Liver (tissue), 3 donors: ENCODE results near the gene TTC24.

Source experiments
- ATF3 ChIP-seq: IDR thresholded peaks from 2 replicates; pipeline ENCODE4 v1.6.1; 2016; ENCODE audit warnings: antibody characterized with exemption
- CTCF ChIP-seq: fragments of 150-350 bp; IDR thresholded peaks from 2 replicates; pipeline ENCODE4 v1.5.1; 2017; ENCODE audit warnings: improper control_type of control experiment, low read depth, low read length; ENCODE audit not compliant: missing input control
- GABPA ChIP-seq, 2 donors: IDR thresholded peaks in 1 of 2; conservative IDR thresholded peaks in 1 of 2; 2 replicates each; pipeline ENCODE4 v1.6.1; 2016; ENCODE audit warnings: antibody characterized with exemption in 2 of 2, mild to moderate bottlenecking in 1 of 2, moderate library complexity in 1 of 2
- HNF4A ChIP-seq, 2 donors: conservative IDR thresholded peaks; 2 replicates each; pipeline ENCODE4 v1.6.1; 2016; ENCODE audit warnings: antibody characterized with exemption in 2 of 2, mild to moderate bottlenecking in 2 of 2
- JUND ChIP-seq, 2 donors: IDR thresholded peaks; 2 replicates each; pipeline ENCODE4 v1.6.1; 2016; ENCODE audit warnings: antibody characterized with exemption in 2 of 2
- NR2F2 ChIP-seq: IDR thresholded peaks from 2 replicates; pipeline ENCODE4 v1.6.1; 2016; ENCODE audit warnings: antibody characterized with exemption
- RAD21 ChIP-seq, 2 donors: IDR thresholded peaks; 2 replicates each; pipeline ENCODE4 v1.6.1; 2016; ENCODE audit warnings: antibody characterized with exemption in 2 of 2, mild to moderate bottlenecking in 2 of 2
- RXRA ChIP-seq, 2 donors: IDR thresholded peaks; 2 replicates each; pipeline ENCODE4 v1.6.1; 2017 to 2018; ENCODE audit warnings: antibody characterized with exemption in 2 of 2, mild to moderate bottlenecking in 1 of 2
- SP1 ChIP-seq: IDR thresholded peaks from 2 replicates; pipeline ENCODE4 v1.6.1; 2018; ENCODE audit warnings: antibody characterized with exemption, mild to moderate bottlenecking
- TAF1 ChIP-seq: conservative IDR thresholded peaks from 2 replicates; pipeline ENCODE4 v1.6.1; 2016; ENCODE audit warnings: antibody characterized with exemption, mild to moderate bottlenecking
- YY1 ChIP-seq: IDR thresholded peaks from 2 replicates; pipeline ENCODE4 v1.6.1; 2016; ENCODE audit warnings: antibody characterized with exemption, mild to moderate bottlenecking
- ZBTB33 ChIP-seq: IDR thresholded peaks from 2 replicates; pipeline ENCODE4 v1.6.1; 2016; ENCODE audit warnings: antibody characterized with exemption
- donor health status: healthy.
- donor health status: healthy.

- TF ChIP-seq NR2F2 (no peak), JUND (IDR thresholded peaks at IDR 0.05) (no peak), CTCF (no peak), ATF3 (no peak), SP1 (no peak), TAF1 (no peak), RXRA (IDR thresholded peaks at IDR 0.05) (no peak), GABPA (IDR thresholded peaks at IDR 0.05 in 1 of 2, conservative IDR thresholded peaks at IDR 0.05 in 1 of 2) (no peak), RAD21 (IDR thresholded peaks at IDR 0.05) (no peak), YY1 (no peak), ZBTB33 (no peak), HNF4A (conservative IDR thresholded peaks at IDR 0.05) (no peak)
Observed at GRCh38 chr1:156555715-156556114, 23.8 kb upstream of the TTC24 start.
